HG03175 (cell line): ENCODE results near the gene HYI.
A peak's percentile ranks its signal among the peaks of the same experiment; 100 is the strongest.
"Not testable (repeated sequence)": the region's sequence is repeated elsewhere in the genome, so short reads cannot be mapped to it uniquely, and the experiment has no call there.

Source experiments
- ATAC-seq: cut with Tn5 transposase; IDR thresholded peaks from one replicate; pipeline ENCODE4 v1.9.1; 2021; ENCODE audit warnings: mild to moderate bottlenecking, moderate library complexity; ENCODE audit not compliant: unreplicated experiment

Gene HYI

DNA sequence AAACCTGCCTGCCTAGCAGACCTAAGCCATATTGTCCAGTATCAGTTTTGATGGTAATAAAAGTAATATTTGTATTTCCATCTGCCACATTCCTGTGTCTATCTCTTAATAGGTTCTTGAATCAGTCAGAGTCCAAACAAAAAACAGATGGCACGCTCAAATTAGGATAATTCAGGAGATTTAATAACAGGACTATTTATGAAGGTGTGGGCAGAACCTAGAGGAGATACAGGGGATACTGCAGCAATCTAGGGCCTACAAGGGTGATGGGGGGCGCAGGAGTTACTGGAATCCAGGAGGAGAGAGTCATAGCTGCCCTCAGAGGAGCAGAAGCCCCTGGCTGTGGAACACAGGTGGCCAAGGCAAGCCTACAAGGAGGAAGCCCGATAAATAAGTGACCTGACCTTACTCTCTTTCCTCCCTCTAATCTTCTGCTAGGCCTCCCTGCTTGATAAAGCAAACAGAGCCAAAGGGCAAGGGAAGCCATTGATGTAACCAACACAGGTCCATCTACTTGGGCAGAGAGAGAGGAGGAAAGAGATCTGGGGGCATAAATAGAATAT is 11.9 kb upstream of the HYI start:
- ATAC-seq = no peak

DNA sequence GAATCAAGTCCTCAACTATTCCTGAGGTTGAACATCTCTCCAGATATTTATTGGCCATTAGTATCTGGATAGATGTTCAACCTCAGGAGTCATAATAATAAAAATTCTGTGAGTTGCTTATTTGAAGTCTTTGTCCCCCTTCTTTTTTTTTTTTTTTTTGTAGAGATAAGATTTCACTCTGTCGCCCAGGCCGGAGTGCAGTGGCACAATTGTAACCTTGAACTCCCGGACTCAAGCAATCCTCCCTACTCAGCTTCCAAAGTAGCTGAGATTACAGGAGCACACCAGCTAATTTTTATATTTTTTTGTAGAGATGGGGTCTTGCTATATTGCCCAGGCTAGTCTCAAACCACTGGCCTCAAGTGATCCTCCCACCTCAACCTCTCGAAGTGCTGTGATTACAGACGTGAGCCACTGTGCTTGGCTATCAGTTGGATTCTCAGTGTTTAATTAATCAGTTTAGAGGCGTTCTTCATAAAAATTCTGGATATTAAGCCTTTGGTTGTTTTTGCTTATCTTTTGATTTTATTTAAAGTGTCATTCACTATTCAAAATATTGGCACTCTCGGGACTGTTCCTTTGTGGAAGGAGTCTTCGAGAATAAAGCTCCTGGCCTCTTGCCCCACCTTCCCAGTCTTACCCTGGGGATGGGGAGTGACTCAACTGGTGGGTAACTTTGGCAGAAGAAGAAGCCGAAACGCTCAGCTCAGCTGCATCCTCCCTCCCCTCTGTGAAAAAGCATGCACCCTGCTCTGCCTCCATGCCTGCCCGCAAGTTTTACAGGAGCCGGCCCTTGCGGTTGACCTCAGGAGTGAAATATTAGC is 11.2 kb upstream of the HYI start:
- ATAC-seq = no peak

- ATAC-seq = no peak
Observed at GRCh38 chr1:43463479-43463878, 9.7 kb upstream of the HYI start.

GRCh38 chr1:43460988-43461693 is 7.4 kb upstream of the HYI start:
- no peak for ATAC-seq

- not testable (repeated sequence) for ATAC-seq
Observed at GRCh38 chr1:43458379-43458778, 4.6 kb upstream of the HYI start.

GRCh38 chr1:43455213-43455889 is 1.6 kb upstream of the HYI start:
- no peak for ATAC-seq

GRCh38 chr1:43454270-43455011 is 710 bp upstream of the HYI start:
- peak; percentile 85 for ATAC-seq

GRCh38 chr1:43452789-43453441 is 816 bp downstream of the HYI start:
- no peak for ATAC-seq

DNA sequence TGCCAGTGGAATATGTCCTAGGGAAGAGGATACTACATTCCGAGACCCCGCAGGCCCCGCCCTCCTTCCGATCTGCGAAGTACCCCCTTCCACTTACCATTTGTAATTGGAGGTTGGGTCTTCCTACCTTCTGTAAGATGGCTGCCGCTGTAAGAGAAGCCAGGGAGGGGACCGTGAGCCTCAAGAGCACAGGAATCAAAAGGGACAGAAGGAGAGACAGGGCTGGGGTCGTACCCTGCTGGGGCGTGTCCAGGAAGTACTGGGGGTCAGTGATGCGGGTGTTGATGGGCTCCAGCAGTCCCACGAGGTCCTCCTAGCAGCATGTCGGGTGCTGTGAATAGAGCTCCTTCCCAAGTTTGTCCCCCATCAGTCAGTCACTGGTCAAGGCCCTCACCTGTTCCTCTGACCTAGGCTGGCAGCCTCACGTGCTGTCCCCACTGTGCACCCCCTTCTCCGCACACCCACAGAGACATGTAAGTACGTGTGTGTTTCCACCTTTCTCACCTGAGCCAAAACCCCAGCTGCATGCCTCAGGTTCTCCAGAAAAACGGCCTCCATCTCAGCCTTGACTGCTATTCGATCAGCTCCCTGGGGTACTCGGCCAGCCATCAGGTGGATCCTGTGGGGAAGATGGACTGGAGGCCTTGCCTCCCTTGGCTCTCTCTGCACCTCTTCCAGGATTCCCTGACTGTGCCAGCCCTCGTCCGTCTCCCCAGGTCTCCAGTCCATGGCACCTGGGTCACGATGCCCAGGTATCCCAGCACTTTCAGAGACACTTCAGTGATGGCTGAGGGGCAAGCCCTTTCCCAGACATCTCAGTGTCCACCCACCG is 1.8 kb downstream of the HYI start:
- ATAC-seq = no peak

DNA sequence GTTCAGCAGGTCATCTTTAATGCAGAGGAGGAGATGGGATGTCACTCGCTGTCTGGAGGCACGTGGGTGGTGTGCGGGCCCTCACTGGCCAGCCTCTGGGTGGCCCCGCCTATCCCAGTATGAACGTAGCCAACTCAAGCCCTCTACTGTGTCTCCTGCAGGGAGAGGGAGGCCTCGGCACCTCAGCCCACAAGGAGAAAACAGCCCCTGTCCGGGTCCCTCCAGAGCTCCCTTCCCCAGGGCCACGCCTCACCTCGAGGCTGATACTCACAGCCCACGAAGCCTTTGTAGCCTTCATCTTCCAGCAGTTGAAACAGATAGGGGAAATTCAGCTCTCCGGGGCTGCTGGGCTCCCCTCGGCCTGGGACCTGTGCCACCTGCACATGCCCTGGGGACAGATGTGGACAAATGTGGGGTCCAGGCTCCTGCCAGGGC is 2.6 kb downstream of the HYI start:
- ATAC-seq = no peak

DNA sequence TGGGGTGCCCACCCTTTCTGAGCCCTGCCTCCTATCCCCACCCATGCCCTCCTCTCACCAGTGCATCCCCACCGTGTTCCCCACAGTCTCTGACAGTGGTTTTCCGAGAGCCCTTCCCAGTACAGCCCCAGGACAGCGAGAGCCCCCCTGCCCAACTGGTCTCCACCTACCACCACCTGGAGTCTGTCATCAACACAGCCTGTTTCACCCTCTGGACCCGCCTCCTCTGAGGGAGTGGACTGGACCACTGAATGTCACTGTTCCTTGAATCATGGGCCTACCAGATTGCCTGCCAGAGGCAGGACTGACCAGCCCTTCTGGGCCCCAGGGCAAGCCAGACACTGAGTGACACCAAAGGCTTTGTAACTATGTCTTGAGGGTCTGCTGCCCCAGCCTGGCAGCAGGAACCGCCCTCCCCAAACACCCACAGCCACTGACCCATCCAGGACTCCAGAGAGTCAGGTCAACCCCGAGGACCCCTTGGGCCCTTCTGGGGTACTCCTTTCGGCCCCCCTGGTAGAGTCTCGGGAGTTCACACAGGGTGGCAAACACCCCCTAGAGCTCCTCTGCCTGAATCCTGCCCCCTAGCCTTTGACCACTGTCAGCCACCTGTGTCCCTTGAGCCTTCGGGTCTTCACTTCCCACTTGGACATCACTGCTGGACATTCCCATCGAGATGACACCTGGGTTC is 3.3 kb downstream of the HYI start:
- ATAC-seq = no peak

DNA sequence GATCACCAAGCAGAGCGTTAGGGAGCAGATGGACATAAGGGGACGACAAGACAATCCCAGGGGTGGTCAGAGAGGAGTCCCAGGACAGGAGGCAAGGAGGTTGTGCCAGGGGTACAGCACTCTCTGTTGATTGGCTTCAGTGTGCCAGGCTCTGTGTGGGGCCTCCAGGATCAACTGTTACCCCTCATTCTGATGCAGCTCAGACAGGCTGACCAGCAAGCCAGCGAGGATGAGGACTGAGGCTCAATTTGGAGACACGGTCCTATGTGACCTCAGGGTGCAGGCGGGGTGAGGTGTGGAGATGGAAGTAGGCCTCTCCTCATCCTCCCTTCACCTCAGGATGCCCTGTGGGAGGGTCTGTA is 4.0 kb downstream of the HYI start:
- no peak for ATAC-seq

DNA sequence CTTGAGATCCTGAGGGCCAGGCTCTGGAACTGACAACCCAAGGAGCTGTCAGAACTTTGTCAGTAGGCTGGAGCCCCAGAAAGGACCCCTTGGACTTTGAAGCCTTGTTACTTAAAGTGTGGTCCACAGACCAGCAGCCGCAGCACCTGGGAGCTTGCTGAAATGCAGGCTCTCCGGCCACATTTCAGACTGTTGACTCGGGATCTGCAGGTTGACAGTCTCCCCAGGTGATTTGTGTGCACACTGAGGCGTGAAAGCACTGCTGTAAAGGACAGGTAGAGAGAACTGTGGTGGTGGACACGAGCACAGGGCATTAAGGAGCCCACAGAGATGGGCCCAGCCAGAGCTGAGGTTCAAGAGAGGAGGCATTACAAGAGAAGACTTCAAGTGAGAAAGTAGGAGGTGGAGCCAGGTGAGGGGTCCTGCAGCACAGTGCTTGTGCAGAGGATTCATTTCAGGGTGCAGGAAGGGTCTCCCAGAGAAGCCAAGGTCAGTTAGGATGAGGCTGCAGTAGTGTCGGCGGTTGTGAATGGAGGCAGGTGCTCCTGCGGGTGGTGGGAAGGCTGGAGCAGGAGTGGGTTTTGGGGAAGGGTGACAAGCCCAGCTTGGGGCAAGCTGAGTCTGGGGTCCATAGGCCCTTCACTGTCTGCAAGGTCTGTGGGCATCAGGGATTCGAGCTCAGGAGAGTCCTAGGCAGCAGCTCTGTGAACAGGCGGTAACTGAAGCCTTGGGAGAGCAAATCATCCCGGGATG is 4.6 kb downstream of the HYI start:
- no peak for ATAC-seq

DNA sequence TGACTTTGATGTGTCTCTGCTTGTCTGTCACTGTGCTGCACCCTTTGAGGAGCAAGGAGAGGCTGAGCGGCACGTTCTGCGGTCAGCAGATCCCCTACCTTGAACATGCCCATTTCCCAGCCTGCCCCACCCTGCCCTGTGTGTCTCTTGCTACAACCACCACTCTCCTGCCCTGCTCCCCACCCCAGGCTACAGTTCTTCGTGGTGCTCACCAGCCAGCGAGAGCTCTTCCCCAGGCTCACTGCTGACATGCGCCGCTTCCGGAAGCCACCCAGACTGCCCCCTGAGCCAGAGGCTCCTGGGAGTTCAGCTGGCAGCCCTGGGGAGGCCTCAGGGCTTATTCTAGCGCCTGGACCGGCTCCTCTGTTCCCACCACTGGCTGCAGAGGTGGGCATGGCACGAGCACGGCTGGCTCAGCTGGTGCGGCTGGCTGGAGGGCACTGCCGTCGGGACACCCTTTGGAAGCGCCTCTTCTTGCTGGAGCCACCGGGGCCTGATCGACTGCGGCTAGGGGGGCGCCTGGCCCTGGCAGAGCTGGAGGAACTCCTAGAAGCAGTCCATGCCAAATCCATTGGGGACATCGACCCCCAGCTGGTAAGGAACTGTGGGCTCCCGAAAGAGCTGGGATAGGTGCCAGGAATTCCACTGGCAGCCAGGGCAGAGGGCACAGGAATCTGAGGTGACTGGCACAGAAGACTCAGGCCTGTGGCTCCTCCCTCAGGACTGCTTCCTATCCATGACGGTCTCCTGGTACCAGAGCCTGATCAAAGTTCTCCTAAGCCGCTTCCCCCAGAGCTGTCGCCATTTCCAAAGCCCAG is 5.6 kb downstream of the HYI start:
- ATAC-seq = no peak

GRCh38 chr1:43446881-43447835 is 6.6 kb downstream of the HYI start:
- ATAC-seq = no peak

DNA sequence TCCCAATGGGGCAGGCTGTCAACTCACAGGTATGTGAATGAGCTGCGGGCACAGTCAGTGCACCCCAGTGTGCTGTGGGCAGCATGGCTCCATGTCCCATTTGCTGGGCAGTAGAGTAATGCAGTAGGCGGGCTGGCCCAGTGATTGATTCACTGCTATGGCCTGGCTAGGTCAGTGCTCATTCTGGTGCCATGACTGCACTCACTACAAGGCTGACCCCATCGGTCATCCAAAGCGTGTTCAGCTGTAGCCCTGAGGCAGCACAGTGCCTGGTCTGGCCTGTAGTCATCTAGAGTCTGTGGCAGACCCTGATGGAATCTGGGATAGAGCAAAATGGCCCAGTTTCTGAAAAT is 7.4 kb downstream of the HYI start:
- ATAC-seq = no peak
